Gastrocnemius medialis (tissue), 4 donors: Measurements from ENCODE around the gene C5orf15. TPM values are rescaled to one million over a fixed set of nuclear protein-coding genes. Genes with fewer than 3 reads are reported as not detected.
A peak's percentile ranks its signal among the peaks of the same experiment; 100 is the strongest.

Experiments
- ATAC-seq, 2 donors: fragments of 150-250 bp; one replicate each; pipeline ENCODE4 v1.9.1; 2016
- DNase-seq, 2 donors: peaks; one replicate each; pipeline ENCODE4 v3.0.0-alpha.2; 2019
- H3K27ac ChIP-seq, 4 donors: fragments of 200-600 bp; sonication (generic); 1 replicate in 1 of 4; 2 replicates in 3 of 4; pipeline ENCODE4 v1.5.1; 2016 to 2018; ENCODE audit warnings: mild to moderate bottlenecking in 2 of 4, moderate library complexity in 1 of 4
- H3K27me3 ChIP-seq, 3 donors: fragments of 200-600 bp; sonication (generic) in 2 of 3; 1 replicate in 1 of 3; 2 replicates in 2 of 3; pipeline versions ENCODE4 v1.5.1 to v1.6.0; 2016 to 2019; ENCODE audit warnings: mild to moderate bottlenecking in 1 of 3, moderate library complexity in 1 of 3
- H3K36me3 ChIP-seq, 2 donors: fragments of 200-600 bp; sonication (generic) in 1 of 2; one replicate each; pipeline ENCODE4 v1.5.1; 2017 to 2018
- H3K4me1 ChIP-seq, 2 donors: fragments of 200-600 bp; sonication (generic) in 1 of 2; one replicate each; pipeline ENCODE4 v1.5.1; 2016 to 2017; ENCODE audit warnings: mild to moderate bottlenecking in 2 of 2
- H3K4me3 ChIP-seq, 4 donors: fragments of 200-600 bp; sonication (generic) in 3 of 4; 1 replicate in 1 of 4; 2 replicates in 3 of 4; pipeline ENCODE4 v1.5.1; 2016 to 2019; ENCODE audit warnings: mild to moderate bottlenecking in 2 of 4
- H3K9me3 ChIP-seq, 3 donors: fragments of 200-600 bp; sonication (generic) in 2 of 3; 1 replicate in 1 of 3; 2 replicates in 2 of 3; pipeline ENCODE4 v1.5.1; 2016 to 2019
- POLR2A ChIP-seq, 2 donors: fragments of 450-650 bp; IDR thresholded peaks; one replicate each; pipeline ENCODE4 v1.6.1; 2017; ENCODE audit warnings: antibody characterized with exemption in 2 of 2, mild to moderate bottlenecking in 2 of 2, moderate library complexity in 2 of 2
- in situ Hi-C, 4 donors: fragments of 200-750 bp; cut with MboI; loops; one replicate each; pipeline versions ENCODE4 v1.15.0 to v1.8.0; 2017; ENCODE audit warnings: low sequenced_read_pairs in 4 of 4
- intact Hi-C: fragments of 100-400 bp; cut with DNase I; formaldehyde crosslinking; loops from one replicate; pipeline ENCODE4 v1.15.1; 2023; ENCODE audit warnings: low total_unique reads
- total RNA-seq, 4 donors: library from RNA; depleted of rRNA; stranded (reverse); fragments of >200 nt; gene quantifications; one replicate each; pipeline versions ENCODE4 v1.1.0 to v1.2.3, GENCODE V29; 2016
- TF ChIP-seq, protein P1 (sequence below), 5 experiments: fragments of 450-650 bp in 3 of 5; fragments of 200-600 bp in 2 of 5; sonication (generic) in 2 of 5; IDR thresholded peaks in 4 of 5; conservative IDR thresholded peaks in 1 of 5; 1 replicate in 4 of 5; 2 replicates in 1 of 5; pipeline ENCODE4 v1.5.1; 2016 to 2019; ENCODE audit warnings: antibody characterized with exemption in 5 of 5, mild to moderate bottlenecking in 3 of 5, moderate library complexity in 3 of 5

The C5orf15 gene
- total RNA-seq, 4 donors from 2014 or later = 18.7 to 30.3 (median 24.4) TPM

- Histone ChIP-seq H3K27ac (peak overlapping the region; percentile 91 to 100 (median 98)), H3K4me1 (peaks cover 96 to 98% of the 10 kb centered on the region in 2 donors), H3K36me3 (no peaks in the 10 kb centered on the region), H3K9me3 (no peaks in the 10 kb centered on the region), H3K27me3 (no peaks in the 10 kb centered on the region), H3K4me3 (no peak overlapping the region)
- no peak for ATAC-seq
- in situ Hi-C loops = no loop called here
- intact Hi-C loops = no loop called here
- no peak for DNase-seq
- TF ChIP-seq, protein P1, sequence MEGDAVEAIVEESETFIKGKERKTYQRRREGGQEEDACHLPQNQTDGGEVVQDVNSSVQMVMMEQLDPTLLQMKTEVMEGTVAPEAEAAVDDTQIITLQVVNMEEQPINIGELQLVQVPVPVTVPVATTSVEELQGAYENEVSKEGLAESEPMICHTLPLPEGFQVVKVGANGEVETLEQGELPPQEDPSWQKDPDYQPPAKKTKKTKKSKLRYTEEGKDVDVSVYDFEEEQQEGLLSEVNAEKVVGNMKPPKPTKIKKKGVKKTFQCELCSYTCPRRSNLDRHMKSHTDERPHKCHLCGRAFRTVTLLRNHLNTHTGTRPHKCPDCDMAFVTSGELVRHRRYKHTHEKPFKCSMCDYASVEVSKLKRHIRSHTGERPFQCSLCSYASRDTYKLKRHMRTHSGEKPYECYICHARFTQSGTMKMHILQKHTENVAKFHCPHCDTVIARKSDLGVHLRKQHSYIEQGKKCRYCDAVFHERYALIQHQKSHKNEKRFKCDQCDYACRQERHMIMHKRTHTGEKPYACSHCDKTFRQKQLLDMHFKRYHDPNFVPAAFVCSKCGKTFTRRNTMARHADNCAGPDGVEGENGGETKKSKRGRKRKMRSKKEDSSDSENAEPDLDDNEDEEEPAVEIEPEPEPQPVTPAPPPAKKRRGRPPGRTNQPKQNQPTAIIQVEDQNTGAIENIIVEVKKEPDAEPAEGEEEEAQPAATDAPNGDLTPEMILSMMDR (IDR thresholded peaks at IDR 0.05 in 4 of 5, conservative IDR thresholded peaks at IDR 0.05 in 1 of 5) = no peak
- TF ChIP-seq POLR2A (IDR thresholded peaks at IDR 0.05) = no peak
These were observed 30.4 kb upstream of the C5orf15 start for GRCh38 chr5:133998807-133999206.

GRCh38 chr5:133998042-133998441 lies 29.6 kb upstream of the C5orf15 start:
- no peak for TF ChIP-seq POLR2A (IDR thresholded peaks at IDR 0.05)
- TF ChIP-seq, protein P1 (IDR thresholded peaks at IDR 0.05 in 4 of 5, conservative IDR thresholded peaks at IDR 0.05 in 1 of 5) = no peak
- H3K27ac ChIP-seq = peak overlapping the region; percentile 91 to 100 (median 98)
- ATAC-seq (no peak), DNase-seq (no peak)
- no peaks in the 10 kb centered on the region for H3K9me3 ChIP-seq
- in situ Hi-C loops (no loop called here), intact Hi-C loops (no loop called here)
- no peak overlapping the region for H3K4me3 ChIP-seq
- peaks cover 97 to 99% of the 10 kb centered on the region in 2 donors for H3K4me1 ChIP-seq
- no peaks in the 10 kb centered on the region for H3K27me3 ChIP-seq
- H3K36me3 ChIP-seq = no peaks in the 10 kb centered on the region

- in situ Hi-C loops (no loop called here), intact Hi-C loops (no loop called here)
- no peak overlapping the region for H3K4me3 ChIP-seq
- DNase-seq = no peak
- no peaks in the 10 kb centered on the region for H3K27me3 ChIP-seq
- no peak for ATAC-seq
- H3K36me3 ChIP-seq = peaks cover 0 to 2% of the 10 kb centered on the region in 2 donors
- H3K9me3 ChIP-seq = no peaks in the 10 kb centered on the region
- H3K4me1 ChIP-seq = peaks cover 97 to 99% of the 10 kb centered on the region in 2 donors
- H3K27ac ChIP-seq = peak overlapping the region; percentile 91 to 100 (median 98)
- TF ChIP-seq, protein P1 (IDR thresholded peaks at IDR 0.05 in 4 of 5, conservative IDR thresholded peaks at IDR 0.05 in 1 of 5) = peak in 4 of 5 experiments; percentile 8 to 44 (median 22)
- TF ChIP-seq POLR2A (IDR thresholded peaks at IDR 0.05) = no peak
These were observed 28.3 kb upstream of the C5orf15 start for GRCh38 chr5:133996683-133997252.

GRCh38 chr5:133995883-133996563 lies 27.6 kb upstream of the C5orf15 start:
- H3K4me1 ChIP-seq = peaks cover 97 to 99% of the 10 kb centered on the region in 2 donors
- H3K36me3 ChIP-seq = peaks cover 0 to 9% of the 10 kb centered on the region in 2 donors
- peak in 1 of 2 donors; percentile 47 for ATAC-seq
- peak overlapping the region in 3 of 4 donors; percentile 2 to 22 (median 16) for H3K4me3 ChIP-seq
- no peaks in the 10 kb centered on the region for H3K9me3 ChIP-seq
- no peaks in the 10 kb centered on the region for H3K27me3 ChIP-seq
- in situ Hi-C loops = no loop called here
- peak in 1 of 2 donors; percentile 67 for DNase-seq
- TF ChIP-seq POLR2A (IDR thresholded peaks at IDR 0.05) = no peak
- TF ChIP-seq, protein P1 (IDR thresholded peaks at IDR 0.05 in 4 of 5, conservative IDR thresholded peaks at IDR 0.05 in 1 of 5) = no peak
- peak overlapping the region; percentile 91 to 100 (median 98) for H3K27ac ChIP-seq
- intact Hi-C loops = no loop called here
